H54 (cell line): ENCODE measurements around the gene AIDA.
"Not testable (repeated sequence)": the region's sequence is repeated elsewhere in the genome, so short reads cannot be mapped to it uniquely, and the experiment has no call there.

Experiments used
- DNase-seq: peaks from one replicate; pipeline ENCODE4 v3.0.0; 2011; ENCODE audit warnings: low spot score, mixed read lengths; ENCODE audit not compliant: insufficient read length
- FAIRE-seq: peaks from 3 replicates; lab custom pipeline; 2011; peaks lifted over from hg19 to GRCh38; lab: Jason Lieb, UNC
- POLR2A ChIP-seq: IDR thresholded peaks from 2 replicates; pipeline ENCODE4 v1.6.1; 2011; ENCODE audit warnings: low read depth, mild to moderate bottlenecking, low read length

Gene AIDA

DNA sequence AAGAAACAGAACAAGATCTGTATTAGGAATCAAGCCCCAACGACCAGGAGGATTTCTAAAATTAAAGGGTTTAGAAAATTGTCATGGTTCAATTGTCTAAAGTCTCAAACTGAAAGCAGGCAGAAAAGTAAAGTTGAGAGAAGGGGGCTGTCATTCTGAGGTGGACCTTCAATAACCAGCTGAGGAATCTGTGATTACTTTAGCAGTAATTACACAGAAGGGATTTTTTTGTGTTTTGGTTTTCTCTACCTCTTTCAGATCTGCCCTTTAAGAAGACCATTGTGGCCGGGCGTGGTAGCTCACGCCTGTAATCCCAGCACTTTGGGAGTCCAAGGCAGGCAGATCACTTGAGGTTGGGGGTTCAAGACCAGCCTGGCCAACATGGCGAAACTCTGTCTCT lies 17.4 kb downstream of the AIDA start:
- no peak for TF ChIP-seq POLR2A
- FAIRE-seq (no peak), DNase-seq (no peak)

DNA sequence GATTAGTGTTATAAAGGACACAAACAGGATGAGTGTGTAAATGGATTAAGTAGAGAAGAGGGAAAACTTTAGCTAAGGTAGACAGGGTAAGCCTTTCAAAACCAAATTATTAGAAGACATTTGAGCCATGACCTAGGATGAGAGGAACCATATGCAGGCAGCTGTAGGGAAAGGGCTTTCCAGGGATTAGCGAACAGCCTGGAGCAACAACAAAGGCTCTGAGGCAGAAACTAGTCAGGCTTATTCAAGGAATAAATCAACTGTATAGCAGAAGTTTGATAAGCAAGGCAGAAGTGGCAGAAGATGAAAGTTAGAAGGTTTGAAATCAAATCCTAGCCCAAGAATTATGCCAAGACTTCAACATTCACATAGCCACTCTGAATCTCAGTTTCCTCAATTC lies 21.3 kb downstream of the AIDA start:
- no peak for TF ChIP-seq POLR2A
- FAIRE-seq, result no peak
- DNase-seq, result no peak

DNA sequence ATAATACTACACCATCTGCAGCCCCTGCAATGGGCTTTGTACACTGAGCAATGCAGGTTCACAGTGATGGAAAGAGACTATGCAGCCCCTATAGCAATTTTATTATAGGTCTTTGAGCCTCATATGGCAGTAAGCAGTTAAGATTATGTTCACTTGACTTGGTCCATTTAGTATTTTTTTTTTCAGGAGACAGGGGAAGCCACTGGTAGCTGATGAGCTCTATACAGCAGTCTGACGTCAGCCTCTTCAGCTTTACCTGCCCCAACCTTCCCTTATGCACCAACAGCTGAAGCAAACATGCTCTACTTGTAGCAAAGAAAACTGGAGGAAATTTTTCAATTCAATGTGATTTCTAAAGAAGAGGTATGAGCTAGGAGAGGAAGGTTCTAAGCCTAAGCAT lies 32.2 kb downstream of the AIDA start:
- FAIRE-seq (no peak), DNase-seq (no peak)
- TF ChIP-seq POLR2A, result no peak

DNA sequence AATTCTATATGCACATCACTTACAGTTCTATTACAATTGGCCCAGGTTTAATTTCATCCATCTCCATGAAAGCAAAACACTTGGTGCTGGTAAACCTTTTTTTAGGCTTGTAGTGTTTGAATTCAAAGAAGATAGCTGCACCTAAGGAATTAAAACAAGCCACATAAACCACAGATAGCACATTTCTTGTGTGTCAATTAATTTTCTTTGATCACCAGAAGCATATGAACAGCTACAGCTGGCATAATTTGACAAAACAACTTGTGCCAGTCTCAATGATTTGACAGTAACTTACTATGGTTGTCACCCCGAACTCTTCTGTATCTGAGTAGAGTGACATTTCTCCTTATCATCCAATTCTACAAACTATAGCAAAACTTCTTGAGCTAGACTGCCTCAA lies 42.2 kb downstream of the AIDA start:
- no peak for FAIRE-seq
- no peak for TF ChIP-seq POLR2A
- DNase-seq, result no peak

DNA sequence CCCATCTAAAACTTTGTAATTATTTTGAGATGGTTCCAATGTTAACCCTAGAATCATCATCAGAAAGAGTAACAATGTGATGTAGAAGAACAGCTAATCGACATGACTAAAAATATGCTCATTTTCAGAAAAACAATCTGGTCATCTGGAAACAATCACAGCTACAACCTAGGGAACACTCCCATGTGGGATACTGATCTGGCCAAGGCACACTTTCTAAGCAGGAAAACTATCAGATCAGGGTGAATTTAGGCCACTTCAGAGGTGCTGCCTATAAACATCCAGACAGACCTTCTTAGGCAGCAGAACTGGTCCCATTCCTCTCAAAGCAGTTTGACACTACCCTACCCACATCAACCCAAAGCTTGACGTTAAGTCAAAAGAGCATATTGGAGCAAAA lies 43.2 kb downstream of the AIDA start:
- DNase-seq, result not testable (repeated sequence)
- peak; percentile 77 for FAIRE-seq

DNA sequence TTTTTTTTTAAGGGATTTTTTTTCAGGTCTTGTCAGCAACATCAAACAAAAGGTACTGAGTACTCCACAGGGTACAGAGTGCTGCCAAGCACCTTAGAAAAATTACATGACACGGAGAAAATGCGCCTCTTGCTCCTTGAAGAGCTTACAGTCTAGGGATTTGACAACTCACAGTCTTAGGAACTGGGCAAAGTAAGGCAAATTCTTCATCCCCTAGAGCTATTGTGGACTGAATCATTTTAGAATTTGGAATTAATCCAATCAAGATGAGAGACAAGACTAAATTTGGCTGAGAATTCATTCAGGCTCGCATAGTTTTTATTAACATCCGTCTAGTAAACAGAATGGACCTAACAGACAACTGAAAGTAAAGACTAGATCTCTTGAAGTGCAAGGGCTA lies 44.1 kb downstream of the AIDA start:
- peak; percentile 62 for FAIRE-seq
- not testable (repeated sequence) for DNase-seq

DNA sequence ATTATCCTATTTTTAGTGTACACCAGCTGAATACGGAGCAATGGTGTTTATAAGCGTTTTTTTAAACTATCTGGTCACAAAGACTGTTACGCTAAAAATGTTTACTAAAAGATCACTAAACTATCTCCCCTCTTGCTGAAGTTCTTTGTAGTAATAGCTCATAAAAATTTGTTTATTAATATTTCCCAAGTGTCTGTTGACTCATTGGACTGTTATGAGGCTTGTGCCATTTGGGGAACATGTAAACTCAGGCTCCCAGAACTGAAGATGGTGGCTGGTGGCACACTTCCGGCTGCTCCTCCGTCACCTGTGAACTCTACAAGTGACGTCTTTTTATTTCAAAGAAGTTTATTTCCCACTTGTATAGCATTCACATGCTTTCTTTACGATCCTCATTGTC lies 46.3 kb downstream of the AIDA start:
- DNase-seq (no peak), FAIRE-seq (no peak)
- no peak for TF ChIP-seq POLR2A

DNA sequence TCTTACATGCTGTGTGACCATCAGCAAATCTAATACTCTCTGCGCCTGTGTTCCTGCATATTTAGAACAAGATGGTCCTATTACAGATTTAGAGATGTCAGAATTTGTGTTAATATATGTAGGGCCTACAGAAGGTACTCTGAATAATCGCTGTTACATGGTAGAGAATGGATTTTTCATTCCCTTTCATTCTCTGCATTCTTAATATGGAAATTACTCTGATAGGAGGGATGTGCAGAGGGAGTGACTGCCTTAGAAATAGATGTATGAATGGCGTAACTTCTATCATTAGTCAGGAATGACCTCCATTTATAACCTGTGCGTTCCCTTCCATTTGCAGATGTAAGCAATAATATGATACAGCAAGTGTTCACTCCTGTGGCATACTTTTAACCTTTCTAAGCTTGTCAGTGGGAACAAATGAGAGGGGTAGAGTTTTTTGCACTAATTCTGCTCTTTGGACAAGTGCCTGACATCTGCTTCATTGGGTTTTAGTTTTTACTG lies 48.8 kb downstream of the AIDA start:
- no peak for TF ChIP-seq POLR2A
- peak; percentile 23 for FAIRE-seq
- no peak for DNase-seq

DNA sequence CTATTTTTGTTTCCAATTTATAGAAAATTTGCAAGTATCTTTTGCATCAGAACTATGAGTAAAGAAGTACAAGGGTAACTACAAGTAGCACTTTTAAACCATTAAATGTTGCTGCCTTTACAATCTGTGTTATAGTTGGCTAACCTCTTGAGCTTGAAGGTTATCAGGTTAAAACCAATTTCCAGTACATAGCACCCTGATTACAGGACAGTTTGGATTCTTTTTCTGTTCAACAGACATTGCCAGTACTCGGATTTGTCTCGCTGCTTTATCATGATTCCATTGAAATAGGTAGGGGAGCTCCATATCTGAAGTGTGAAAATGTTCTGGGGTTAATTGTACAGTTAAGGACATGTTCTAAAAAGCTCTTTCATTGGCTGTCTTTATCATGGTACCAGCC lies 54.4 kb downstream of the AIDA start:
- no peak for FAIRE-seq
- DNase-seq, result no peak
- no peak for TF ChIP-seq POLR2A

DNA sequence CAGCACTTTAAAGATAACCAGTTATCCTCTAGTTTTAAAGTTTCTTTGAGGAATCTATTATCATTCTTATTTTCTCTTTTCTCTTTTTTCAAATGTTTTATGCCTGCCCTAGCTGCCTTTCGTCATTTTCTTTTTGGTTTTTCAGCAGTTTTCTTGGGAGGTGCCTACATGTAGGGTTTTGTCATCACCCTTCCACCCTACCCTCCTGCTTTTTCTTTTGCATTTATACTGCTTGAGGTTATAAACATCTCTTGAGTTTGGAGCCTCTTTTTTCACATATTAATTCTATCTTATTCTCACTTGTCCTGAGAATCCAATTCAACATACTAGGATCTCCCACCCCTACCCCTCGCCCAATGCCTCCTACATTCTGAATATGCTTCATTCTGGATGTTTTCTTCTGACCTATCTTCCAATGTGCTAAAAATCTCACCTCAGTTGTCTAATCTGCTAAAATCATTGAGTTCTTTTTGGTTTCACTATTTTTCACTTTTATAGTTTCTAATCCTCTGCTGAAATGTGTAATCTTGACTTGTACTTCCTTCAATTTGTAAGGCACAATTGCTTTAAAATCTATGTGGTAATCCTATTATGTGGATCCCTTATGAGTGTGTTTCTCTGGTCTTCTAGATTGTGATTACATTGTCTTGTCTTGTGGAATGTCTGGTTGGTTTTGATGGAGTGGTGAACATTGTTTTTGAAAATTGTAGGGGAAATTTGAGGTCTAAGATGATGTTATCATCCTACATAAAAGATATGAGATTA lies 55.7 kb downstream of the AIDA start:
- DNase-seq (no peak), FAIRE-seq (no peak)
- TF ChIP-seq POLR2A, result no peak

DNA sequence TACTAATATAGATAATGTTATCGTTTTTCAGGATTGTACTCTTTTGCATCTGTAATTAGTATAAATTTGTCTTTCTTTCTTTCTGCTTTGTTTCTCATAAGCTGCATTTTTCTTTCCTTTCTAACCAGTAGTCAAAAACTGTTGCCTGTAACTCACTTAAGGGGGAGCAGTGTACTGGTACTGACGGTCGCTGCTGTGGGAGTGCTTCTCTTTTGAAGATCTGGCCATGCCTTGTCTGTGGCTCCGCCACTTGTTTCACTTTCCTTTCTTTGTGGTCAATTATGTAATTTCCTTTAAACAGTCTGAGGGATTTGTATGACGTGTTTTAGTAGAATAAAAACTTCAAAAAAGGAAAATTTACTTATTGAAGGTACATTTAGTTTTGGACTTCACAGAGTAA lies 57.4 kb downstream of the AIDA start:
- DNase-seq (no peak), FAIRE-seq (no peak)
- TF ChIP-seq POLR2A, result no peak

DNA sequence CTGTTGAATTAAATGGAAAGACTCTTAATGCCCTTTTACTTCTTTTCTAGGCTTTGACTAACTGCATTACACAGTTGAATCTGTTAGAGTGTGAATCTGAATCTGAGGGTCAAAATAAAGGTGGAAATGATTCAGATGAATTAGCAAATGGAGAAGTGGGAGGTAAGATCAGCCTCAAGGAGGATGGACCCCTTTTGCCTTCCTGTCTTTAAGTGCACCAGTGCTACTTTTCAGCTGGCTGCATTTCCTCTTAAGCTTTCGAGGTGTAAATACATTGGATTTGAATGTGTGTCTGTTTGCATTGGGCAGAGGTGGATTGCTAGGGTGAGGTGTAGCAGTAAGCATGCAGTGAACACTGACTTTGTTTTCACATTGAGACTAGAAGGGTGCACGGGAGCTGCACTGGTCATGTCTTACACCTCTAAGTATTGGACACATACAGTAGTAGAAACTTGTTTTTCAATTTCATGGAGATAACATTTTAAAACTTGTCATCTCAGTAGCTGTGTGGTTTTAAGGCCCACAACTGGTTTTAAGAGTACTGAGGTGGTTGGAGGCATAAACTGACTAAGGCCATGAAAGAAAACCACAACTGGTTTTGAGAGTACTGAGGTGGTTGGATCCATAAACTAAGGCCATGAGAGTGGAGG lies 59.0 kb downstream of the AIDA start:
- FAIRE-seq, result no peak

DNA sequence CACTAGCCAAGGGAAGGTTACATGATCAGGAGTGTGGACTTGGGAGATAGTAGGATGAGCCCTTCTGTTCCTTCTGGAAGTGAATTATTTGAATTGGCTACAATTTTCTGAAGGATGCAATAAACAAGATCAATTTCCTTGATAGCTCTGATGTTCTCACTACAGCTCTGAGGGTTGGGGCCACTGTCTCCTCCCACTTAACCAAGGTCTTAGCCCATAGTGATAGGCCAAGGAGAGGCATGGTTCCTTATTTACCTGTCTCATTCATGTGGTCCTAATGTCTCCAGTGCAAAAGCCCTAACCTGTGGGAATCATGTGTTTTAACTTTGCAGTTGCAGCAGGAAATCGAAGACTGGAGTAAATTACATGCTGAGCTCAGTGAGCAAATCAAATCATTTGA lies 59.6 kb downstream of the AIDA start:
- FAIRE-seq (no peak), DNase-seq (no peak)
- TF ChIP-seq POLR2A, result no peak

More for the DNA sequence above, 59.0 kb downstream of the AIDA start:
- DNase-seq, result no peak
- TF ChIP-seq POLR2A, result no peak

DNA sequence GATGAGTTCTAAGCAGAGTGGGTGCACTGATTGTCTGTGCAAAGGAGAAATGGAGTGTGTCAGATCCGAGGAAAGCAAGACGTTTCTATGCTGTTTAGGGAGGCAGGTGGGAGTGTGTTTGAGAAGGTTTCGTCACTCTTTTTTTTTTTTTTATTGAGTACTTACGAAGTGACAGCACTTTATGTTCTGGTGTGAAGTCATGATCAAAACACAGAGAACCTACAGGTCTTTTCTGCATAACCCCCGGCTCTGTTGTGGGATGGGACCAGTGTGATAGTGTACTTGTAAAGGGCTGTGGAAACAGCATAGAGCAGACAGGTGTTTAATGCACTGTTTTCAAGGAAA lies 67.7 kb downstream of the AIDA start:
- no peak for DNase-seq
- FAIRE-seq, result no peak
- TF ChIP-seq POLR2A, result no peak
